Neural progenitor cell (in vitro differentiated cells): ENCODE measurements around the gene NEGR1. TPM values are rescaled to one million over a fixed set of nuclear protein-coding genes. Genes with fewer than 3 reads are reported as not detected.

ENCODE experiments used
- DNase-seq: peaks from one replicate; pipeline ENCODE4 v3.0.0-alpha.2; 2016; ENCODE audit warnings: low spot score
- H2AFZ ChIP-seq: fragments of 200-600 bp; sonication (generic); replicated peaks from 2 replicates; pipeline ENCODE4 v1.6.1; 2016; ENCODE audit warnings: antibody characterized with exemption
- H3F3A ChIP-seq: fragments of 200-600 bp; sonication (generic); 2 replicates; pipeline ENCODE4 v1.6.1; 2016; ENCODE audit warnings: antibody characterized with exemption, low read depth
- H3K27ac ChIP-seq: fragments of 200-600 bp; sonication (generic); 2 replicates; pipeline ENCODE4 v1.5.1; 2016; ENCODE audit warnings: mild to moderate bottlenecking
- H3K27me3 ChIP-seq: fragments of 200-600 bp; sonication (generic); 2 replicates; pipeline ENCODE4 v1.6.1; 2016; ENCODE audit warnings: mild to moderate bottlenecking, moderate library complexity
- H3K36me3 ChIP-seq: fragments of 200-600 bp; sonication (generic); 2 replicates; pipeline ENCODE4 v1.5.1; 2016
- H3K4me1 ChIP-seq: fragments of 200-600 bp; sonication (generic); 2 replicates; pipeline ENCODE4 v1.6.1; 2016; ENCODE audit warnings: mixed run types
- H3K4me2 ChIP-seq: fragments of 200-600 bp; sonication (generic); 2 replicates; pipeline ENCODE4 v1.6.1; 2016
- H3K4me3 ChIP-seq: fragments of 200-600 bp; sonication (generic); 2 replicates; pipeline ENCODE4 v1.5.1; 2016
- H3K79me2 ChIP-seq: fragments of 200-600 bp; sonication (generic); 2 replicates; pipeline ENCODE4 v1.6.1; 2016; ENCODE audit warnings: low read depth
- H3K9ac ChIP-seq: fragments of 200-600 bp; sonication (generic); 2 replicates; pipeline ENCODE4 v1.6.1; 2016
- H3K9me3 ChIP-seq: fragments of 200-600 bp; sonication (generic); 2 replicates; pipeline ENCODE4 v1.5.1; 2016; ENCODE audit warnings: low read depth
- H4K20me1 ChIP-seq: fragments of 200-600 bp; sonication (generic); 2 replicates; pipeline ENCODE4 v1.6.1; 2016; ENCODE audit warnings: low read depth
- H3K27ac Mint-ChIP-seq: 3 replicates; pipeline ENCODE4 v1.8.0; 2021; ENCODE audit warnings: mixed read lengths
- H3K27me3 Mint-ChIP-seq: 2 replicates; pipeline ENCODE4 v1.8.0; 2022; ENCODE audit warnings: low read depth, mild to moderate bottlenecking, inconsistent platforms, moderate library complexity, mixed read lengths; ENCODE audit not compliant: insufficient read depth
- H3K36me3 Mint-ChIP-seq: 3 replicates; pipeline ENCODE4 v1.8.0; 2021; ENCODE audit warnings: mixed read lengths
- H3K4me1 Mint-ChIP-seq: 3 replicates; pipeline ENCODE4 v1.8.0; 2021; ENCODE audit warnings: mixed read lengths
- H3K4me3 Mint-ChIP-seq: 3 replicates; pipeline ENCODE4 v1.8.0; 2021; ENCODE audit warnings: mild to moderate bottlenecking, moderate library complexity, mixed read lengths
- H3K9me3 Mint-ChIP-seq: 3 replicates; pipeline ENCODE4 v1.8.0; 2020; ENCODE audit warnings: mixed read lengths
- EZH2 ChIP-seq: fragments of 200-600 bp; sonication (generic); IDR thresholded peaks from 2 replicates; pipeline ENCODE4 v1.6.1; 2017; ENCODE audit warnings: antibody characterized with exemption, mild to moderate bottlenecking, moderate library complexity
- EZH2phosphoT487 ChIP-seq: fragments of 200-600 bp; sonication (generic); IDR thresholded peaks from 2 replicates; pipeline ENCODE4 v1.6.1; 2017; ENCODE audit warnings: antibody characterized with exemption
- total RNA-seq: library from RNA; depleted of rRNA; stranded (reverse); fragments of >200 nt; gene quantifications from 2 replicates; pipeline ENCODE4 v1.2.3, GENCODE V29; 2015; ENCODE audit warnings: low replicate concordance
- TF ChIP-seq, protein P1 (sequence below): fragments of 200-600 bp; sonication (generic); IDR thresholded peaks from 2 replicates; pipeline ENCODE4 v1.5.1; 2017; ENCODE audit warnings: antibody characterized with exemption, mild to moderate bottlenecking

NEGR1 gene
- total RNA-seq, 1 donor from 2014 or later = 0.62 TPM

DNA sequence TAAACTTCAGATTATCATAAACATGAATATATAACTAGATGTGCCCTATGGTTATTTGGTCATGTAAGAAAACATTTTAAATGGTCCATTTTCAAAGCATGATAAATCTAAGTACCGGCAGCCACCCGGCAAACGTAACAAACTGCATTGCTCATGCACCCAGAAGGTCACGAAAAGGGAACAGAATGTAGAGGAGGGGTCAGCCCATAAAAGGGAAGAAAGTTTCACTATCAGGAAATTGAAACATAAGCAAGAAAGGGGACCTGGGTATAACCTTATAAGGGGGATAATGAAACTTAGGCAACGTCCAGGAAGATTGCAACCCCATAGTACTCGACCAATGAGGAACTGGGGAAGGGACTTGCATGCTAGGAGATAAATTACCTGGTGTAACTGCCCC, 780.3 kb downstream of the NEGR1 start:
- no peaks in the 10 kb centered on the region for H3K79me2 ChIP-seq
- no peaks in the 10 kb centered on the region for H3K27me3 ChIP-seq
- H3K4me2 ChIP-seq = no peak overlapping the region
- DNase-seq = no peak
- no peak overlapping the region for H3K27ac Mint-ChIP-seq
- no peaks in the 10 kb centered on the region for H3K36me3 ChIP-seq
- no peaks in the 10 kb centered on the region for H3K4me1 Mint-ChIP-seq
- TF ChIP-seq, protein P1, sequence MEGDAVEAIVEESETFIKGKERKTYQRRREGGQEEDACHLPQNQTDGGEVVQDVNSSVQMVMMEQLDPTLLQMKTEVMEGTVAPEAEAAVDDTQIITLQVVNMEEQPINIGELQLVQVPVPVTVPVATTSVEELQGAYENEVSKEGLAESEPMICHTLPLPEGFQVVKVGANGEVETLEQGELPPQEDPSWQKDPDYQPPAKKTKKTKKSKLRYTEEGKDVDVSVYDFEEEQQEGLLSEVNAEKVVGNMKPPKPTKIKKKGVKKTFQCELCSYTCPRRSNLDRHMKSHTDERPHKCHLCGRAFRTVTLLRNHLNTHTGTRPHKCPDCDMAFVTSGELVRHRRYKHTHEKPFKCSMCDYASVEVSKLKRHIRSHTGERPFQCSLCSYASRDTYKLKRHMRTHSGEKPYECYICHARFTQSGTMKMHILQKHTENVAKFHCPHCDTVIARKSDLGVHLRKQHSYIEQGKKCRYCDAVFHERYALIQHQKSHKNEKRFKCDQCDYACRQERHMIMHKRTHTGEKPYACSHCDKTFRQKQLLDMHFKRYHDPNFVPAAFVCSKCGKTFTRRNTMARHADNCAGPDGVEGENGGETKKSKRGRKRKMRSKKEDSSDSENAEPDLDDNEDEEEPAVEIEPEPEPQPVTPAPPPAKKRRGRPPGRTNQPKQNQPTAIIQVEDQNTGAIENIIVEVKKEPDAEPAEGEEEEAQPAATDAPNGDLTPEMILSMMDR = no peak
- TF ChIP-seq EZH2phosphoT487 (no peak), EZH2 (no peak)
- no peaks in the 10 kb centered on the region for H3K9me3 ChIP-seq
- H3K4me3 ChIP-seq = no peak overlapping the region
- no peaks in the 10 kb centered on the region for H4K20me1 ChIP-seq
- H3K4me3 Mint-ChIP-seq = no peak overlapping the region
- no peak overlapping the region for H3K27ac ChIP-seq
- H3F3A ChIP-seq = no peaks in the 10 kb centered on the region
- H3K36me3 Mint-ChIP-seq = no peaks in the 10 kb centered on the region
- H3K27me3 Mint-ChIP-seq = no peaks in the 10 kb centered on the region
- H3K9me3 Mint-ChIP-seq = no peaks in the 10 kb centered on the region
- H2AFZ ChIP-seq = no peak overlapping the region
- H3K9ac ChIP-seq = no peak overlapping the region
- no peaks in the 10 kb centered on the region for H3K4me1 ChIP-seq

DNA sequence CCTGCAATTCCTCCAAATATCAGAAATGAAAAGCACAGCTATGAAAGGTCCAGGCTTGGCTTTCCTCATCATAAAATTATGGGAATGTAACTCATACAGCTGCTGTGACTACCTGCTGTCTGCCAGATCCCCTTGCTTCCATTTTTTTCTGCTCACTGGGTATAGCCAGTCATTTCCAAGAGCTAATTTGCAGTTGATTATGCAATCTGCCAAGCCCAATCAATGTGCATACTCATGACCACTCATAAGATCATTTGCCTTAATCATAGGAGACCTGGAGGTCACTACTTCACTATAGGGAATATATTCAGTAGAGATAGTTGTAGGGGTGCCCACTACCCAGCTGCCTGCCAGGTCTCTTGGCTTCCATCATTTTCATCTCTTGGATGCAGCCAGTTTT, 783.8 kb downstream of the NEGR1 start:
- no peak overlapping the region for H3K27ac Mint-ChIP-seq
- Histone ChIP-seq H3K36me3 (no peaks in the 10 kb centered on the region), H3K27me3 (no peaks in the 10 kb centered on the region), H3K4me3 (no peak overlapping the region), H3K27ac (no peak overlapping the region), H2AFZ (no peak overlapping the region), H3F3A (no peaks in the 10 kb centered on the region), H3K4me1 (no peaks in the 10 kb centered on the region), H4K20me1 (no peaks in the 10 kb centered on the region), H3K9me3 (no peaks in the 10 kb centered on the region), H3K79me2 (no peaks in the 10 kb centered on the region), H3K9ac (no peak overlapping the region), H3K4me2 (no peak overlapping the region)
- H3K27me3 Mint-ChIP-seq = no peaks in the 10 kb centered on the region
- H3K4me3 Mint-ChIP-seq = no peak overlapping the region
- DNase-seq = no peak
- H3K4me1 Mint-ChIP-seq = no peaks in the 10 kb centered on the region
- TF ChIP-seq EZH2phosphoT487 = no peak
- TF ChIP-seq EZH2 = no peak
- TF ChIP-seq, protein P1 = no peak
- H3K9me3 Mint-ChIP-seq = no peaks in the 10 kb centered on the region
- H3K36me3 Mint-ChIP-seq = no peaks in the 10 kb centered on the region

DNA sequence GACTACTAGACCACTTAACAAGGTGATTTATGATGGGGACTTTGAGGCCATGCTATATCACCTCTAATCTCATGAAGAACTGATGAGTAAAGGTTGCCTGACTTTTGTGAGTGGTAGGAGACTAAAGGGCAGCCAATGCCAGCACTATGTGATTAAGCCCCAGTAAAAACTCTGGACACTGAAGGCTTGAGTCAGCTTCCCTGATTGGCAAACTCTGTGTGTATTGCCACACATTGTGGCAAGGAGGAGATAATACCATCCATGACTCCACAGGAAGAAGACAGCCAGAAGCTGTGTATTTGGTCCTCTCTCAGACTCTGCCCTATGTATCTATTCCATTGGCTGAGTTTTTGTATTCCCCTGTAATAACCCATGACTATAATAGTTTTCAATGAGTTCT, 788.2 kb downstream of the NEGR1 start:
- Histone ChIP-seq H3K9me3 (no peaks in the 10 kb centered on the region), H3K4me2 (no peak overlapping the region), H3K4me3 (no peak overlapping the region)

More for the DNA sequence above, 788.2 kb downstream of the NEGR1 start:
- no peaks in the 10 kb centered on the region for H3K27me3 ChIP-seq
- H3F3A ChIP-seq = no peaks in the 10 kb centered on the region
- no peak overlapping the region for H3K27ac ChIP-seq
- H3K4me1 ChIP-seq = peaks cover 10% of the 10 kb centered on the region
- no peak overlapping the region for H3K27ac Mint-ChIP-seq
- H3K9ac ChIP-seq = no peak overlapping the region
- TF ChIP-seq, protein P1 = no peak
- no peak for TF ChIP-seq EZH2phosphoT487
- TF ChIP-seq EZH2 = no peak
- H3K79me2 ChIP-seq = no peaks in the 10 kb centered on the region
- no peak overlapping the region for H3K4me3 Mint-ChIP-seq
- no peak for DNase-seq
- no peak overlapping the region for H2AFZ ChIP-seq
- H3K36me3 ChIP-seq = no peaks in the 10 kb centered on the region
- no peaks in the 10 kb centered on the region for H3K36me3 Mint-ChIP-seq
- H3K9me3 Mint-ChIP-seq = no peaks in the 10 kb centered on the region
- H4K20me1 ChIP-seq = no peaks in the 10 kb centered on the region
- H3K27me3 Mint-ChIP-seq = peaks cover 2% of the 10 kb centered on the region
- no peaks in the 10 kb centered on the region for H3K4me1 Mint-ChIP-seq
